Gastroesophageal sphincter (tissue), 3 donors: ENCODE results near the gene CRHR2.

ENCODE experiments used
- POLR2A ChIP-seq, 2 donors: fragments of 450-650 bp; IDR thresholded peaks; one replicate each; pipeline ENCODE4 v1.6.1; 2017; ENCODE audit warnings: antibody characterized with exemption in 2 of 2, mild to moderate bottlenecking in 2 of 2, moderate library complexity in 1 of 2
- TF ChIP-seq, protein P1 (sequence below), 4 experiments: fragments of 200-600 bp in 2 of 4; fragments of 450-650 bp in 2 of 4; sonication (generic) in 1 of 4; IDR thresholded peaks; one replicate each; pipeline ENCODE4 v1.5.1; 2017 to 2019; ENCODE audit warnings: antibody characterized with exemption in 4 of 4, mild to moderate bottlenecking in 2 of 4, moderate library complexity in 2 of 4

DNA sequence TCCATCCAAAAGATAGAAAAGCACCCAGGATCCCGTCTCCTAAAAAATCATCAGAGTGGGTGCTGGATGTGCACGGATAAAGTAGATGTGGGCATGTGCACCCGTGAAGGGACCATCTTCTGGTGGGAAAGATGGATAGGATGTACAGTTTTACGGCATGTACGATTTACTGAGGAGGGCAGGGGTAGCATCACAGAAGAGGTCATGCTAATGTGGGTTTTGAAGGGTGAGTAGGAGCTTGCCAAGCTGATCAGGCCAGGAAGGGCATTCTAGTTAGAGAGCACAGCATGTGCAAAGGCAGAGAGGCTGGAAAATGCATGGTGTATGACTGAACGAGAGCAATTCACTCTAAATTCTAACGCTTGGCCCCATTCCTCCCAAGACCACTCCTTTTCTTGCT lies 7.8 kb upstream of the CRHR2 start:
- TF ChIP-seq, protein P1, sequence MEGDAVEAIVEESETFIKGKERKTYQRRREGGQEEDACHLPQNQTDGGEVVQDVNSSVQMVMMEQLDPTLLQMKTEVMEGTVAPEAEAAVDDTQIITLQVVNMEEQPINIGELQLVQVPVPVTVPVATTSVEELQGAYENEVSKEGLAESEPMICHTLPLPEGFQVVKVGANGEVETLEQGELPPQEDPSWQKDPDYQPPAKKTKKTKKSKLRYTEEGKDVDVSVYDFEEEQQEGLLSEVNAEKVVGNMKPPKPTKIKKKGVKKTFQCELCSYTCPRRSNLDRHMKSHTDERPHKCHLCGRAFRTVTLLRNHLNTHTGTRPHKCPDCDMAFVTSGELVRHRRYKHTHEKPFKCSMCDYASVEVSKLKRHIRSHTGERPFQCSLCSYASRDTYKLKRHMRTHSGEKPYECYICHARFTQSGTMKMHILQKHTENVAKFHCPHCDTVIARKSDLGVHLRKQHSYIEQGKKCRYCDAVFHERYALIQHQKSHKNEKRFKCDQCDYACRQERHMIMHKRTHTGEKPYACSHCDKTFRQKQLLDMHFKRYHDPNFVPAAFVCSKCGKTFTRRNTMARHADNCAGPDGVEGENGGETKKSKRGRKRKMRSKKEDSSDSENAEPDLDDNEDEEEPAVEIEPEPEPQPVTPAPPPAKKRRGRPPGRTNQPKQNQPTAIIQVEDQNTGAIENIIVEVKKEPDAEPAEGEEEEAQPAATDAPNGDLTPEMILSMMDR (IDR thresholded peaks at IDR 0.05): no peak
- no peak for TF ChIP-seq POLR2A (IDR thresholded peaks at IDR 0.05)
